Activated CD4-positive, alpha-beta T cell treated with anti-CD3 and anti-CD28 coated beads, Interleukin-2, amount 50 U/mL, for 48 hours (primary cell): Measurements from ENCODE around the gene IZUMO1.
"Not testable (repeated sequence)": the region's sequence is repeated elsewhere in the genome, so short reads cannot be mapped to it uniquely, and the experiment has no call there.

ENCODE experiments used
- DNase-seq, 2 experiments: peaks; one replicate each; pipeline ENCODE4 v3.0.0-alpha.2; 2020

Gene IZUMO1

GRCh38 chr19:48746738-48747575, at the start of gene IZUMO1:
Gene IZUMO1 (minus strand): TSS chr19:48746909. CDS start chr19:48745859, 1,050 bp downstream.
- DNase-seq = peak; percentile 53 to 69

DNA sequence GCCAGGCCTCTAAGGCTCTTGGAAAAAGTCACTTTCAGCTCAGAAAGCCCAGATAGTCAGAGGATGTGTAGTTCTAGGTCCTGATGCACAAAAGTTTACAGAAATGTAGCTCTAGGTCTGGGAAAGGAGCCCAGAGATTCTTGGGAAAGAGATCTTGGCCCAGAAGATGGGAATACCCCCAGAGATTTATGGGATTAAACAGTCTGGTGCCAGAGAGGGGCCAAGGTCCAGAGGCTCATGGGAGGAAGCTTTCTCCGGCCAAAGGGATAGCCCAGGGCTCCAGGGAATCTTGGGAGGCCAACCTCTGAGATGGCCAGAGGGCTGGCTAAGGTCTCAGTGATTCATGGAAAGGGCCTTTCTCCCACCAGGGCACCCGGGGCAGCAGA, 49.0 kb upstream of the IZUMO1 start:
- no peak for DNase-seq

DNA sequence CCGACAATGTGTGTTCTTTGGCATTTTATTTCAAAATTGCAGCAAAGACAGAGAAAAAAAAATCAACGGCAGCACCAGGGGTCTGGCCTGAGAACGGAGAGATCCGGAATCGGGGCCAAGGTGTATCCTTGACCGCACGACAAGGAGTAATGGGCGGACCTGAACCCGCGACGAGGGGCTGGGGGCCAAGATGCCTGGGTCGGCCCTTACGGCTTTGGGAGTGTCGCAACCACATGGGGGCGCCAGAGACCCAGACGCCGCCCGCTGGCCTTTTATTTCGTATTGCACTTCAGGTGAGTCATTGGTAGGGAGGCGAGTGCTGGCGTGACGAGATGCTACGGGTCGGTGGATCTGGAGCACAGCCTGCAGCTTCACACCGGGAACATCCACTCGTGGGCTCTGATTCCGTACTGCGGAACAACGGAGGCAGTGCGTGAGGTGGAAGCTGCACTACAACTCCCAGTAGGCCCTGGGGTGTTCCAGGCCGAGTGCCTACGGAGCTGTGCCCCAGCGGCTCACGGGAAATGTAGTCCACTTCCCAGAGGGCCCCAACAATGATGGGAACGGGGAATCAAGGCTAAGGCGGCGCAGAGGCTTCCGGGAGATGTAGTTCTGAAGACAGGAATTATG, 48.5 kb upstream of the IZUMO1 start:
- peak; percentile 81 to 87 for DNase-seq

GRCh38 chr19:48794291-48794690, 47.6 kb upstream of the IZUMO1 start:
- no peak for DNase-seq

DNA sequence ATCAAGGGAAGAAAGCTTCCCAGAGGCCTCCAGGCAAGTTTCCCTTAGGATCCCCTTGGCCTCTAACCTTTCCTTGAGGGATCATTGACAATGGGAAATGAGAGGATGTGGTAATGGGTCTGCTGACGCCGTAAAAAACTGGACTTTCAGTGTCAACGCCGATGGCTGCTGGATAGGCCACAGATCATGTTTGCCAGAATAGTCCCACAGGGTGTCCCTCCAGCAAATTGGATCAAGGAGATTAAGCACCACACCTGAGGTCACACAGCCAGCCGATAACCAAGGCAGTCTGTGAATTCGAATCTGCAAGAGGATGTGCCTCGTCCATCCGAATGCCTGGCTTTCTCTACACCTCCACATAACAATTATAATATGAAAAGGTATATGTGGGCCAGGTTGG, 46.6 kb upstream of the IZUMO1 start:
- DNase-seq = no peak

- DNase-seq = not testable (repeated sequence)
Observed at GRCh38 chr19:48787331-48787730, 40.6 kb upstream of the IZUMO1 start.

DNA sequence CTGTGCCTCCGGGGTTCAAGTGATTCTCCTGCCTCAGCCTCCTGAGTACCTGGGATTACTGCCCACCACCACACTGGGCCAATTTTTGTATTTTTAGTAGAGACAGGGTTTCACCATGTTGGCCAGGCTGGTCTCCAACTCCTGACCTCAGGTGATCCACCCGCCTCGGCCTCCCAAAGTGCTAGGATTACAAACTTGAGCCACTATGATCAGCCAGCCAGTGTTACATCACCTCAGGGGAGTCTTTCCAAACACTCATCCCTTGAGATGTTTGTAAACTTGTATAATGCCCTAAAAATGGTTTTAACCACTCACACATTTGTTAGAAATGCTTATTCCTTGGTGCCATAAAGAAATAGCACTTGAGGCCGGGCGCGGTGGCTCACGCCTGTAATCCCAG, 39.7 kb upstream of the IZUMO1 start:
- not testable (repeated sequence) for DNase-seq

GRCh38 chr19:48784527-48784926, 37.8 kb upstream of the IZUMO1 start:
- DNase-seq = no peak

DNA sequence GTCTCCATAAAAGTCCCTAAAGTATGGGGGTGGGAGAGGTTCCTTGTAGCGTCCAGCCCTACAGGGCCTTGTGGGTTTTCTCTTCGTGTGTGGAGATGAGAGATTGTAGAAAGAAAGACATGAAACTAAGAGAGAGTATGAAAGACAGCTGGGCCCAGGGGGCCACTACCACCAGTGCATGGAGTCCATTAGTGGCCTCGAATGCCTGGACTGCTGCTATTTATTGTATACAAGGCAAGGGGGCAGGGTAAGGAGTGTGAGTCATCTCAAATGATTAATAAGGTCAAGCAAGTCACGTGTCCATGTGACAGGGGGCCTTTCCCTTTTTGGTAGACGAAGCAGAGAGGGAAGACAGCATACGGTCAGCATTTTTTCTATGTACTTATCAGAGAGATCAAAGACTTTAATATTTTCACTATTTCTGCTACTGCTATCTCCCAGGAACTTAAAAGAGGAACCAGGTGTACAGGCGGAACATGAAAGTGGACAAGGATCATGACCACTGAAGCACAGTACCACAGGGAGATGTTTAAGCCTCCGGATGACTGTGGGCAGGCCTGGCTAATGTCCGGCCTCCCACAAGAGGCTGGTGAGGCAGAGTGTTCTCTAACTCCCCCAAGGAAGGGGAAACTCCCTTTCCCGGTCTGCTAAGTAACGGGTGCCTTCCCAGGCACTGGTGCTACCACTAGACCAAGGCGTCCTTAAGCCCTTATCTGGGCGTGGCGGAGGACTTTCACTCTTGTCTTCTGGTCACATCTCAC, 34.1 kb upstream of the IZUMO1 start:
- DNase-seq = no peak

GRCh38 chr19:48779636-48780035, 32.9 kb upstream of the IZUMO1 start:
- DNase-seq = no peak

- no peak for DNase-seq
Observed at GRCh38 chr19:48777720-48778119, 31.0 kb upstream of the IZUMO1 start.

- no peak for DNase-seq
Observed at GRCh38 chr19:48777139-48777538, 30.4 kb upstream of the IZUMO1 start.

DNA sequence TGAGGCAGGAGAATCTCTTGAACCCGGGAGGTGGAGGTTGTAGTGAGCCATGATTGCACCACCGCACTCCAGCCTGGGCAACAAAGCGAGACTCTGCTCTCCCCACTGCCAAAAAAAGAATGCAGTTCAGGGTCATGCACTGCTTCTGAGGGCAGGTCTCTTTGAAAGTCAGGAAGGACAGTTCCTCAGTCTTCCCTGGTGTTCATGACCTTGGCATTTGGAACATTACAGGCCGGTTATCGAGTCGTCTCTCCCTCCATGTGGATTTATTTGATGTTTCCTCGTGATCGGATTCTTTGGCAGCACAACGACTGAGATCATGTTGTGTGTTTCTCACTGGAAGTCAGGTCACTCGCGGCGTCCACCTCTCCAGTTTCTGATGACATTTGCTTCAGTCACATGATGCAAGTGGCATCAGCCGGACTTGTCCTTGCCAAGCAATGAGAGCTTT, 25.8 kb upstream of the IZUMO1 start:
- DNase-seq = no peak

DNA sequence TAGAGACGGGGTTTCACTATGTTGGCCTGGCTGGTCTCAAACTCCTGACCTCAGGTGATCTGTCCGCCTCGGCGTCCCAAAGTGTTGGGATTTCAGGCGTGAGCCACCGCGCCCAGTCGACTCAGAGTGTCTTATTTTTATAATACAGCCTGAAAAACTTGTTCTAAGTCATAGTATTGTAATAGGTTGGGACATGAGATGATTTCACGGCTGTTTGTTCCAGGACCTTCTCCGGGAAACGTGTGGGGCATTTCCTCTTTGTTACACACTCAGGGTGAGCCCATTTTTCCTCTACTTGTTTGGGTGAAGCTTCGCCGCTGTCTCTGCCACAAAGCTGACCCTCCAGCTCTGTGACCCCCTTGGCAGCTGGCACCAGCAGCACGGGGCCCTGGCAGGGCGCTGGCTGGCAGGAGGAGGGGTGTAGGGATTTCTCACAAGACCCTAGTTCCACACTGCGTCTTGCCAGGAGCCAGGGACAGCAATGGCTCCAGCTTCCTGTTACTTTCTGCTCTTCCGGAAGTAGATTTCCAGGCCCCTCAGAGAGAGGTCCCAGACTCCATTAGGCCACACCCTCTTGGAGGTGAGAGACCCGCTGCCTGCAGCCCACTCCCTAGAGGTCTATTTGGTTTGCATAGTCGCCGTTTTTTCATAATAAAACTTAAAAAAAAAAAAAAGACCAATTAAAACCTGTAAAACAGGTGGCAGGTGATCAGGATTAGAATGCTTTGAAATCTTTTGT, 24.2 kb upstream of the IZUMO1 start:
- no peak for DNase-seq

DNA sequence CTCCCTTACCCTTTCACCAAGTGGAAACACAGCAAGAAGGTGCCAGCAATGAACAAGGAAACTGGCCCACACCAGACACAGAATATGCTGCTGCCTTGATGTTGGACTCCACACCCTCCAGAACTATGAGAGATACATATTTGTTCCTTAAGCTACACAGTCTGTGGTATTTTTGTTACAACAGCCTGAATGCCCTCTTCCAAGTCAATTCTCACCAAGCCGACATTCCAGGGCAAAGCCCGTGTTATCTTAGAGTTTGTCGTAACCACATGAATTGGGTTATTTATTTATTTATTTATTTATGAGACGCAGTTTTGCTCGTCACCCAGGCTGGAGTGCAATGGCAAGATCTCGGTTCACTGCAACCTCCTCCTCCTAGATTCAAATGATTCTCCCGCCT, 23.6 kb upstream of the IZUMO1 start:
- no peak for DNase-seq

- no peak for DNase-seq
Observed at GRCh38 chr19:48768994-48769713, 22.4 kb upstream of the IZUMO1 start.

- not testable (repeated sequence) for DNase-seq
Observed at GRCh38 chr19:48768171-48768753, 21.6 kb upstream of the IZUMO1 start.

DNA sequence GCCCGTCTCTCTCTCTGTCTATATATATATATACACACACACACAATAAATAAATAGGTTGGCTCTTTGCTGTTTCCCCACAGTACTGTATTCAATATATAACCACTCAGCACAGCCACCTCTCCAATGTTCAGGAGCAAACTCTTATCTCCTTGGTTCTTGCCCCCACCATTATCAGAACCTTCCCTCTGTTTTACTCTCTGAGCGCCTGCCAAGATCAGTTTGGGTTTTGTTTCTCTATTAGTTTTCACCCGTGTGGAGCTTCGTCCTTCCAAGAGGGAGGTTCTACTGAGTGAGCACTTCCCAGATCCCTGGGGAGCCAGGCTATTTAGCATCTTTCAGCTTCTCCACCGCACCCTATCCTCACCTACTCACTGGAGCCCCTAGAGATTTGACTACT, 19.1 kb upstream of the IZUMO1 start:
- not testable (repeated sequence) for DNase-seq

GRCh38 chr19:48760504-48761205, 13.9 kb upstream of the IZUMO1 start:
- DNase-seq = no peak

- no peak for DNase-seq
Observed at GRCh38 chr19:48757741-48758144, 11.0 kb upstream of the IZUMO1 start.

- no peak for DNase-seq
Observed at GRCh38 chr19:48757089-48757675, 10.5 kb upstream of the IZUMO1 start.
